Activated T-cell treated with anti-CD3 and anti-CD28 coated beads for 24 hours (primary cell): Measurements from ENCODE around the gene CDCA3.

ENCODE experiments used
- DNase-seq: peaks from one replicate; pipeline ENCODE4 v3.0.0-alpha.2; 2020; ENCODE audit warnings: low read depth

The CDCA3 gene

DNA sequence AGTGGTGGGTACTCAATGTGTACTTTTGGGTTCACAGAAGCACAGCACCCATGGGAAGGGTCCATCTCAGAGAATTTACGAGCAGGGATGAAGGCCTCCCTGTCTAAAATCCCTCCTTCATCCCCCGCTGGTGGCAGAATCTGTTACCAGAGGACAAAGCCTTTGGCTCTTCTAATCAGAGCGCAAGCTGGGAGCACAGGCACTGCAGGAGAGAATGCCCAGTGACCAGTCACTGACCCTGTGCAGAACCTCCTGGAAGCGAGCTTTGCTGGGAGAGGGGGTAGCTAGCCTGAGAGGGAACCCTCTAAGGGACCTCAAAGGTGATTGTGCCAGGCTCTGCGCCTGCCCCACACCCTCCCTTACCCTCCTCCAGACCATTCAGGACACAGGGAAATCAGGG is 30.9 kb downstream of the CDCA3 start:
- DNase-seq, result no peak

DNA sequence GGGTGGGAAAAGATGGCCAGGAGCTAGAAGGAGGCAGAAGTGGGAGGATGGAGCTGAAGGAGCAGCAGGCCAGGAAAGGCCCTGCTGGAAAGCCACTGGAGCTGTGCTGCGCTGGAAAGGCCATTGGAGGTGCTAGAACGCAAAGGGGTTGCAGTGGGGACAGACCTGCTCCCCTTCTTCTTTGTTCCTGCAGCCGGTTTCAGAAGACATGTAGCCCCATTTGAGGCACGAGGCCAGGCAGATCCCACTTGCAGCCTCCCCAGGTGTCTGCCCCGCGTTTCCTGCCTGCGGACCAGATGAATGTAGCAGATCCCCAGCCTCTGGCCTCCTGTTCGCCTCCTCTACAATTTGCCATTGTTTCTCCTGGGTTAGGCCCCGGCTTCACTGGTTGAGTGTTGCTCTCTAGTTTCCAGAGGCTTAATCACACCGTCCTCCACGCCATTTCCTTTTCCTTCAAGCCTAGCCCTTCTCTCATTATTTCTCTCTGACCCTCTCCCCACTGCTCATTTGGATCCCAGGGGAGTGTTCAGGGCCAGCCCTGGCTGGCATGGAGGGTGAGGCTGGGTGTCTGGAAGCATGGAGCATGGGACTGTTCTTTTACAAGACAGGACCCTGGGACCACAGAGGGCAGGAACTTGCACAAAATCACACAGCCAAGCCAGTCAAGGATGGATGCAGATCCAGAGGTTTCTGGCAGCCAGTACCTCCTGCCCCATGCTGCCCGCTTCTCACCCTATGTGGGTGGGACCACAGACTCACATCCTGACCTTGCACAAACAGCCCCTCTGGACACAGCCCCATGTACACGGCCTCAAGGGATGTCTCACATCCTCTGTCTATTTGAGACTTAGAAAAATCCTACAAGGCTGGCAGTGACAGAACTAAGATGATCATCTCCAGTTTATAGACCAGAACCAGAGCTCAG is 31.7 kb downstream of the CDCA3 start:
- no peak for DNase-seq

DNA sequence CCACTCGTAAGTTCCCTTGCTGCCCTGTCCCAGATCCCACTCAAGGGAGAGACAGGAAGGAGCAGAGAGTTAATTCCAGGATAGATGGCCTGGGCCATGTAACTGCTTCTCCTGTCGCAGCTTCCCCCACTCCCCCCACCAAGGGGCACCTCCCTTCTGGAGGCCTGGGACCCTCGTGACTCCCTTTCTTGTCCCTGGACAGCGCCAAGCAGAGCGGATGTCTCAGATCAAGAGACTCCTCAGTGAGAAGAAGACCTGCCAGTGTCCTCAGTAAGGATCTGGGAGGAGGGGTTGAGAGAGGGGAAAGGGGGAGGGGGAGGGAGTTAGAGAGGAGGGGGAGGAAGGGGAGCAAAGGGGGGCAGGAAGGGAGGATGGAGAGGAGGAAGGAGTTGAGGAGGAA is 32.4 kb downstream of the CDCA3 start:
- no peak for DNase-seq

DNA sequence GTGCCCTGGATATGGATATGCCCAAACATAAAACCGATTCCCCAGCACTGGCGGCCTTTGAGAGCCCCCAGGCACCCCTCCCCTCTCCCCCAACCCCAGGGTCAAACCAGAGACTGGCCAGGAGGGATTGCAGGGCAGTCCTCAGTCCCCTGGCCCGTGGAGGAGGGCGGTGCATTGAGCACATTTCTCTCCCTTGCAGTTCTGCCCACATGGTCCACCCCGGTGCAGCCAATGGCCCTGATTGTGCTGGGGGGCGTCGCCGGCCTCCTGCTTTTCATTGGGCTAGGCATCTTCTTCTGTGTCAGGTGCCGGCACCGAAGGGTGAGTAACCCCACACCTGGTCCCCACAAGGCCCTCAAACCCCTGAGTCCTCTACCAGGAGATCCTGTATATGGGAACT is 32.9 kb downstream of the CDCA3 start:
- DNase-seq, result no peak

DNA sequence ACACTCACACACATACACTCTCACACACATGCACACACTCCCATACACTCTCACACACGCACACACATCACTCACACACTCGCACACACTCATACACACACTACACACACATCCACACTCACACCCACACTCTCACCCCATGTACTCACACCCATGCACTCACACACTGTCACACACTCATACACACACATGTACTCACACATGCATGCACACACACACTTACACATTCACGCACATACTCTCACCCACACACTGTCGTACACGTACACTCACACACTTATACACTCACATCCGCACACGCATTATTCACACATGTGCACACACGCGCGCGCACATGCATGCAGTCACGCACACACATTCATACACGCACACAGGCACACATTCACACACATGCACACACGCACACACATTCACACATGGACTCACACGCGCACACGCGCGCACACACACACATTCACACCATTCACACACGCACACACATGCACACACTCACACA is 33.4 kb downstream of the CDCA3 start:
- DNase-seq, result no peak

DNA sequence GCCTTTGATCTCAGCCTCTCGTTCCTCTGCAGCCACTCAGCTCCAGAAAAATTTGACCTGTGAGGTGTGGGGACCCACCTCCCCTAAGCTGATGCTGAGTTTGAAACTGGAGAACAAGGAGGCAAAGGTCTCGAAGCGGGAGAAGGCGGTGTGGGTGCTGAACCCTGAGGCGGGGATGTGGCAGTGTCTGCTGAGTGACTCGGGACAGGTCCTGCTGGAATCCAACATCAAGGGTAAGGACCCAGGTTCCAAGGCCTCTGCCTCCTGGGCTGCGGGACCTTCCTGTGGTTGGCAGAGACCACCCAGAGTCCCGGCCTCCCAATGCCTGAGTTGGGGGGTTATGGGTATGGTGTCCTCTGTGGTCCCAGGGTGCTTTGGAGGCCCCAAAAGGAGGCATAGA is 34.0 kb downstream of the CDCA3 start:
- DNase-seq, result no peak

GRCh38 chr12:6816598-6816997 is 34.5 kb downstream of the CDCA3 start:
- DNase-seq, result no peak

DNA sequence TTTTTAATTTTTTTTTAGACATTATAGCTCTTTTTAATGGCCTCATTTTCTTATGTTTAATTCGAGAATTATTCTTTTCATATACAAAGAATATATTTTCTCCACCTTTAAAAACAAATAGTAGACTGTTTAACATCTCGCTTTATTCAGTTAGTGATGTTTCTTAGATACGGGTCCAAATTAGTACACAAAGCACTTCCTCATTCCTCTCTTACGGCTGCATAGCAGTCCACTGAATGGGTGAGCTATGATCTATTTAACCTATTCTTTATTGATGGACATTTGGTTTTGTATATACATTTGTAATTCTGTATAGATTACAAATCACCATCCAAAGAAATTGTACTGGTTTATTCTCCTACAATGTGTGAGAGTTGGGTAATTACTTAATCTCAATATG is 37.7 kb downstream of the CDCA3 start:
- DNase-seq, result no peak

GRCh38 chr12:6810758-6811157 is 40.3 kb downstream of the CDCA3 start:
- no peak for DNase-seq

DNA sequence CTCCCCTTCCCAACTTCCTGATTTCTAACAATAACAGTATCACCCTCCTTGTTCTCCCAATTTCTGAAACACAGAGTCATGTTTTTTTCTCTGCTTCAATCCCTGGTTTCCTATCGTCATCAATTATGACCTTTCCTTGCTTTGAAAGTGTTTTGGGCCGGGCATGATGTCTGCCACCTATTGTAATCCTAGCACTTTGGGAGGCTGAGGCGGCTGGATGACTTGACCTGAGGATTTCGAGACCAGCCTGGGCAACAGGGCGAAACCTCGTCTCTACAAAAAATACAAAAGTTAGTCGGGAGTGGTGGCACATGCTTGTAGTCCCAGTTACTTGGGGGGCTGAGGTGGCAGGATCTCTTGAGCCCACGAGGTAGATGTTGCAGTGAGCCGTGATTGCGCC is 42.0 kb downstream of the CDCA3 start:
- no peak for DNase-seq

- DNase-seq, result no peak
Observed at GRCh38 chr12:6807170-6807569, 43.9 kb downstream of the CDCA3 start.

GRCh38 chr12:6799147-6799546 is 51.9 kb downstream of the CDCA3 start:
- no peak for DNase-seq
